WI38 (cell line): ENCODE measurements around the gene ARHGEF38.
"Not testable (repeated sequence)": the region's sequence is repeated elsewhere in the genome, so short reads cannot be mapped to it uniquely, and the experiment has no call there.

ENCODE experiments used
- H3K4me3 ChIP-seq: 2 replicates; pipeline ENCODE4 v1.5.1; 2011; ENCODE audit warnings: low read depth, mild to moderate bottlenecking, control low read depth, low read length
- CTCF ChIP-seq: IDR thresholded peaks from 2 replicates; pipeline ENCODE4 v1.5.1; 2012; ENCODE audit warnings: low read depth, mild to moderate bottlenecking, control low read depth, low read length

Gene ARHGEF38

DNA sequence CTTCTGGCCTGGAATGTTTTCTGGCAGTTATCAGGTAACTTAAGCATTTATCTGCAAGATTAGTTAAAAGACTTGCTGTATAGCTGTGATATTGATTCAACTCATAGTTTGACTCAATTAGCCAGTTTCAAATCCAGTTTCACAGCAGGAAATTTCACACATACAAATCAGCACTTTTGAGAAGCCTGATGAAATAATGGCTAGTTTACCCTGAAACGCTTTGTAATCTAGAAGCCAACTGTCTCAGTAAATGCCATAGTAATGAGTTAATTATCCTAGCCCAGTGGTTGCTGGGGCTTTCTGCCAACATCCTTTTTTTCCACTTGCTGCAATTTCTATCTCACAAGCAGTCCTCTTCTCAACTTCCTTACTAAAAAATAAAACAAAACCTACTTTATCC is 53.1 kb downstream of the ARHGEF38 start:
- no peak for TF ChIP-seq CTCF
- no peak overlapping the region for H3K4me3 ChIP-seq

DNA sequence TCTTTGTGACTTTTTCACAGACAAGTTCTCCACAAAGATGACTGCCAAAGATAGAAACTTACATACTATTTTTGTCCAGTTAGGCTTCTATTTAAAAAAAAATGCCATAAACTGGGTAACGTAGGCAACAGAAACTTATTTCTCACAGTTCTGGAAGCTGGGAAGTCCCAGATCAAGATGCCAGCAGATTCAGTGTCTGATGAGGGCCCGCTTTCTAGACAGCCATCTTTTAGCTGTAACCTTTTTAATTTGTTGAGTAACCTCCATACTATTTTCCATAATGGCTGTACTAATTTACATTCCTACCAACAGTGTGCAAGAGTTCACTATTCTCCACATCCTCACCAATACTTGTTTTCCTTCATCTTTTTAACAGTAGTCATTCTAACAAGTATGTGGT is 55.5 kb downstream of the ARHGEF38 start:
- TF ChIP-seq CTCF: no peak
- H3K4me3 ChIP-seq: no peak overlapping the region

DNA sequence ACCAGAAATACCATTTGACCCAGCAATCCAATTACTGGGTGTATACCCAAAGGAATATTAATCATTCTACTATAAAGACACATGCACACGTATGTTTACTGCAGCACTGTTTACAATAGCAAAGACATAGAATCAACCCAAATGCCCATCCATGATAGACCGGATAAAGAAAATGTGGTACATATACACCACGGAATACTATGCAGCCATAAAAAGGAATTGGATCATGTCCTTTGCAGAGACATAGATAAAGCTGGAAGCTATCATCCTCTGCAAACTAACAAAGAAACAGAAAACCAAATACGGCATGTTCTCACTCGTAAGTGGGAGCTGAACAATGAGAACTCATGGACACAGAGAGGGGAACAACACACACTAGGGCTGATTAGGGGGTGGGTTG is 57.4 kb downstream of the ARHGEF38 start:
- H3K4me3 ChIP-seq: not testable (repeated sequence)

- H3K4me3 ChIP-seq: no peak overlapping the region
- no peak for TF ChIP-seq CTCF
Observed at GRCh38 chr4:105613306-105613705, 60.9 kb downstream of the ARHGEF38 start.

DNA sequence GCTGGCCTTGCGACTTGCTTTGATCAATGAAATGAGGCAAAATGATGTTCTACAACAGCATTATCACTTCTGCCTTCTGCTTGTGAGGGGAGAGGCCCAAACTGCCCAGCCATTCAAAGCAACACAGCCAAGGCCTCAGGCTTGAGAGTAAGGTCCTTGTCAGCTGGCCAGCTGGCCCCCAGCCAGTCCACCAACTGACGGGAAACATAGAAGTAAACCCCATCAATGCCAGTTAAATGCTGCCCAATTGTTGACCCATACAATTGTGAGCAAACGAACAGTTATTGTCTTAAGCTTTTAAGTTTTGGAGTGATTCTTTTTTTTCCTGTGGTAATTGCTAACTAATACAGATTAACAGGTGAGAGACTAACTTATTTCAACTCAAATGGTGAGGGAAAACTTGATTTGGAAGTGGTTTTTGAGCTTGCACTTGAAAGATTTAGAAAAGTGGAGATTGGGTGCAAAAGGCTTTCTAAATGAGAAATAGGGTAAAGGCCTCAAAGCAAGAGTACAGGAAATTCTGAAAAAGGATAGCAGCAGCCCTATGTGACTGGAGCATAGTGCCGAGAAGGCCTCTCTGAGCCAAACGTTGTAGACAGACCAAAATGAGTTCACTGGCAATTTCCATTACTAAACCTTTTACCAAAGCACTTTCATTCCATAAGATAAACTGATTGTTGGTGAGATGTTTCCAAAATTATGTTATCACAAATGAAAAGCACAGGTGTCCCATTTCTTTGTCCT is 66.9 kb downstream of the ARHGEF38 start:
- TF ChIP-seq CTCF: no peak
- no peak overlapping the region for H3K4me3 ChIP-seq

GRCh38 chr4:105620640-105621323 is 68.4 kb downstream of the ARHGEF38 start:
- TF ChIP-seq CTCF: no peak
- H3K4me3 ChIP-seq: no peak overlapping the region

- no peak for TF ChIP-seq CTCF
- H3K4me3 ChIP-seq: no peak overlapping the region
Observed at GRCh38 chr4:105622269-105622668, 69.8 kb downstream of the ARHGEF38 start.
